ENCODE results near the gene DUXB. TPM values are rescaled to one million over a fixed set of nuclear protein-coding genes. Genes with fewer than 3 reads are reported as not detected.

DUXB gene
- total and polyA plus RNA-seq, 2 of the 13 experiments (the other 11 are each of a cell fraction or from before 2014, with no cell fraction given): not detected

DNA sequence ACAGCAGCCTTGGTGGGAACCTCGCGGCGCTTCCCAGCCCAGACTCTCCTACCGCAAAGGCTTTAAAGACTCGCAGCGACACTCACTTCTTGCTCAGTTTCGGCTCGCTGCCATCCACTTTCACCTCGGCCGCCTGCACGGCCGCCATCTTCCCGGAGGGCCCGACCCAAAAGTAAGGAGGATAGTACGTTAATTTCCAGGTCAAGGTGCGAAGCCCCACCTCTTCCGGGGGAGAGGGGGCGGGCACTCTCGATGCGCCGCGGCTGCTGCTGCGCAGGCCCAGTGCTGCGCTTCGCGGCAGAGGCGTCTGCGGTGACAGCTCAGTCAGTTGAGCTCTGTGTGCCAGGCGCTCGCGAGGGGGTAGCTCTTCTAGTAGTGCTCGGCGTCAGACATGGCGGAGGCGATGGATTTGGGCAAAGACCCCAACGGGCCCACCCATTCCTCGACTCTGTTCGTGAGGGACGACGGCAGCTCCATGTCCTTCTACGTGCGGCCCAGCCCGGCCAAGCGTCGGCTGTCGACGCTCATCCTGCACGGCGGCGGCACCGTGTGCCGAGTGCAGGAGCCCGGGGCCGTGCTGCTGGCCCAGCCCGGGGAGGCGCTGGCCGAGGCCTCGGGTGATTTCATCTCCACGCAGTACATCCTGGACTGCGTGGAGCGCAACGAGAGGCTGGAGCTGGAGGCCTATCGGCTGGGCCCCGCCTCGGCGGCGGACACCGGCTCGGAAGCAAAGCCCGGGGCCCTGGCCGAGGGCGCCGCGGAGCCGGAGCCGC is 53.6 kb downstream of the DUXB start, which contains the start of the genes KARS1 and TERF2IP (continued):
- peak; percentile 54 for TF ChIP-seq AGO1 (IDR thresholded peaks at IDR 0.05; ENCODE audit: low read depth, low read length, poor library complexity, severe bottlenecking)
- TF ChIP-seq, protein P1, sequence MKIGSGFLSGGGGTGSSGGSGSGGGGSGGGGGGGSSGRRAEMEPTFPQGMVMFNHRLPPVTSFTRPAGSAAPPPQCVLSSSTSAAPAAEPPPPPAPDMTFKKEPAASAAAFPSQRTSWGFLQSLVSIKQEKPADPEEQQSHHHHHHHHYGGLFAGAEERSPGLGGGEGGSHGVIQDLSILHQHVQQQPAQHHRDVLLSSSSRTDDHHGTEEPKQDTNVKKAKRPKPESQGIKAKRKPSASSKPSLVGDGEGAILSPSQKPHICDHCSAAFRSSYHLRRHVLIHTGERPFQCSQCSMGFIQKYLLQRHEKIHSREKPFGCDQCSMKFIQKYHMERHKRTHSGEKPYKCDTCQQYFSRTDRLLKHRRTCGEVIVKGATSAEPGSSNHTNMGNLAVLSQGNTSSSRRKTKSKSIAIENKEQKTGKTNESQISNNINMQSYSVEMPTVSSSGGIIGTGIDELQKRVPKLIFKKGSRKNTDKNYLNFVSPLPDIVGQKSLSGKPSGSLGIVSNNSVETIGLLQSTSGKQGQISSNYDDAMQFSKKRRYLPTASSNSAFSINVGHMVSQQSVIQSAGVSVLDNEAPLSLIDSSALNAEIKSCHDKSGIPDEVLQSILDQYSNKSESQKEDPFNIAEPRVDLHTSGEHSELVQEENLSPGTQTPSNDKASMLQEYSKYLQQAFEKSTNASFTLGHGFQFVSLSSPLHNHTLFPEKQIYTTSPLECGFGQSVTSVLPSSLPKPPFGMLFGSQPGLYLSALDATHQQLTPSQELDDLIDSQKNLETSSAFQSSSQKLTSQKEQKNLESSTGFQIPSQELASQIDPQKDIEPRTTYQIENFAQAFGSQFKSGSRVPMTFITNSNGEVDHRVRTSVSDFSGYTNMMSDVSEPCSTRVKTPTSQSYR (CRISPR knock-in tag; IDR thresholded peaks at IDR 0.05; ENCODE audit: borderline replicate concordance): no peak
- TF ChIP-seq CHD2 (IDR thresholded peaks at IDR 0.05; ENCODE audit: low read depth, low read length): no peak
- peak; percentile 85 for TF ChIP-seq ZMYM4 (CRISPR knock-in tag; IDR thresholded peaks at IDR 0.05)
- peak; percentile 74 for TF ChIP-seq MAX (IDR thresholded peaks at IDR 0.05)
- TF ChIP-seq ZNF263 (CRISPR knock-in tag; IDR thresholded peaks at IDR 0.05): peak; percentile 24; the same call in 1 of the 2 replicates
- no peak for TF ChIP-seq MTA1 (CRISPR knock-in tag; IDR thresholded peaks at IDR 0.05; ENCODE audit: borderline replicate concordance)
- peak; percentile 97 for TF ChIP-seq ZFX (CRISPR knock-in tag; IDR thresholded peaks at IDR 0.05; ENCODE audit: low read depth)
- peak; percentile 87 for TF ChIP-seq ZBTB25 (CRISPR knock-in tag; IDR thresholded peaks at IDR 0.05)
- no peak for TF ChIP-seq ZC3H13 (CRISPR knock-in tag; IDR thresholded peaks at IDR 0.05)
- peak; percentile 89; the same call in 1 of the 2 replicates for TF ChIP-seq ZNF598 (CRISPR knock-in tag; IDR thresholded peaks at IDR 0.05; ENCODE audit: borderline replicate concordance)
- peak; percentile 73; the same call in 1 of the 2 replicates for TF ChIP-seq HNRNPL (IDR thresholded peaks at IDR 0.05; ENCODE audit: low read depth, low read length)
- no peak for TF ChIP-seq HOXA9 (CRISPR knock-in tag; IDR thresholded peaks at IDR 0.05; ENCODE audit: borderline replicate concordance)
- TF ChIP-seq, protein P2, sequence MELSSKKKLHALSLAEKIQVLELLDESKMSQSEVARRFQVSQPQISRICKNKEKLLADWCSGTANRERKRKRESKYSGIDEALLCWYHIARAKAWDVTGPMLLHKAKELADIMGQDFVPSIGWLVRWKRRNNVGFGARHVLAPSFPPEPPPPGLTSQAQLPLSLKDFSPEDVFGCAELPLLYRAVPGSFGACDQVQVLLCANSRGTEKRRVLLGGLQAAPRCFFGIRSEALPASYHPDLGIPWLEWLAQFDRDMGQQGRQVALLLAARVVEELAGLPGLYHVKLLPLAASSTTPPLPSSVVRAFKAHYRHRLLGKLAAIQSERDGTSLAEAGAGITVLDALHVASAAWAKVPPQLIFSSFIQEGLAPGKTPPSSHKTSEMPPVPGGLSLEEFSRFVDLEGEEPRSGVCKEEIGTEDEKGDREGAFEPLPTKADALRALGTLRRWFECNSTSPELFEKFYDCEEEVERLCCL (CRISPR knock-in tag; IDR thresholded peaks at IDR 0.05; ENCODE audit: borderline replicate concordance): no peak
- TF ChIP-seq STAT6 (CRISPR knock-in tag; IDR thresholded peaks at IDR 0.05; ENCODE audit: borderline replicate concordance): peak; percentile 64; the same call in 1 of the 2 replicates
- TF ChIP-seq CSRNP2 (CRISPR knock-in tag; conservative IDR thresholded peaks at IDR 0.05; ENCODE audit: low read depth): no peak
- peak; percentile 51; the same call in 1 of the 2 replicates for TF ChIP-seq CREB1 (IDR thresholded peaks at IDR 0.05)
- TF ChIP-seq CREB1 (CRISPR knock-in tag; IDR thresholded peaks at IDR 0.05): peak; percentile 80
- peak; percentile 47; the same call in 1 of the 2 replicates for TF ChIP-seq ZMAT3 (CRISPR knock-in tag; conservative IDR thresholded peaks at IDR 0.05)
